ENCODE results near the gene TUBB3.
"Not testable (repeated sequence)": the region's sequence is repeated elsewhere in the genome, so short reads cannot be mapped to it uniquely, and the experiment has no call there.

Gene TUBB3

DNA sequence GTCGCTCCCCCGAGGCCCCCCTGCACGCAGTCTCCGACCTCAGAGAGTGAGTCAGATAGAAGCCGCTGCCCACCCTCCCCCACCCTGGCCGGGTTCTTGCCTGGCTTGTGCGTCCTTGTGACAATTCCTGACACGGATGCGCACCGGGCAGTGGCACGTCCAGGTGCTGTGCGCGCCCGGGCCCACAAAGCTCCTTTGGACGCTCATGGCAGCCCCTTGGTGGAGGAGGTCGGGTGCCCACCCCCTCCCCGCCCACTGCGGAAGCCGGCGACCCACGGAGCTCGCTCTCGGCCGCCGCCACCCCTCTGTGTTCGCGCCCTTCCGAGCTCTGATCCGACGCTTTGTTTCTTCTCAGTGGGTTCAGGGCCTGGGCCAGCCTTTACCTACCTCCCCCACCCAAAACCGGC, 662 bp upstream of the TUBB3 start:
- H3K9ac ChIP-seq (ENCODE audit: low read depth, low read length) = peak overlapping the region; percentile 54

DNA sequence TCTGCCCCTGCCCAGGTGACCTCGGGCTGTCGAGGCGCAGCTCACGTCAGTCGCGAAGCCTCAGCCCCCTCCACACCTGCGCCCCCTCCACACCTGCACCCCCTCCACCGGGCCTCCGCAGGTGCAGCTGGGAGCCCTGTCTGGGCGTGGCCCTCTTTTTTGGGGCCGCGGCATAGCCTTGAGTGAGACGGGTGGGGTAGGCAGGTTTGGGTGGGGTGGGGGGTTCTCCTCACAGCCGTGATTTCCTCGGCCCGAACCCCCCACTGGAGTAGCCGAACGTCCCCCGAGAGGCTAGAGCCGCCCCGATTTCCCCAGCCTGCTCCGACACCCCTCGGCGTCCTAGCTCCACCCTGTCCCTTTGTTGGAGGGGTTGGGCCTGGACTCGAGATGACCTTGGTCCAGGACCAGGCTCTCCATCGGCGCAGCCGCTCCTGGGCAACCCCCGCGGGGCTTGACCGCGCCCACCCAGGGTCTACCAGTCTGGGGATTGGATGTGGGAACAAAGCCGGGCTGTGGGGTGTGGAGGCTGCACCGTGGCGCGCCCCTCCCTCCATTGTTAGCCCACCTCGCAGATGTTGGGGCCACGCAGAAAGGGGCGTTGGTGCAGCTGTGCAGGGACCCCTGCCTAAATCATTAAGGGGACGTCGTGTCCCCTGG, 626 bp downstream of the TUBB3 start:
- no peaks in the 10 kb centered on the region for H3K9me3 ChIP-seq (ENCODE audit: control insufficient read depth, insufficient read depth, low read length)
- peaks cover 10% of the 10 kb centered on the region for H3K27me3 ChIP-seq (ENCODE audit: control insufficient read depth, insufficient read depth, low read length)
- H3K9ac ChIP-seq (ENCODE audit: low read depth, low read length) = no peak overlapping the region
- H3K4me3 ChIP-seq (ENCODE audit: low read depth, low read length) = peak overlapping the region; percentile 52
- peaks cover 3% of the 10 kb centered on the region for H3K36me3 ChIP-seq (ENCODE audit: control insufficient read depth, insufficient read depth, low read length)
- peaks cover 7% of the 10 kb centered on the region for H3K4me1 ChIP-seq (ENCODE audit: control insufficient read depth, insufficient read depth, low read length)

More for the DNA sequence above, 662 bp upstream of the TUBB3 start:
- Histone ChIP-seq H3K4me1 (ENCODE audit: control insufficient read depth, insufficient read depth, low read length) (peaks cover 7% of the 10 kb centered on the region), H3K27me3 (ENCODE audit: control insufficient read depth, insufficient read depth, low read length) (peaks cover 10% of the 10 kb centered on the region), H3K4me3 (ENCODE audit: low read depth, low read length) (peak overlapping the region; percentile 79), H3K36me3 (ENCODE audit: control insufficient read depth, insufficient read depth, low read length) (peaks cover 3% of the 10 kb centered on the region), H3K9me3 (ENCODE audit: control insufficient read depth, insufficient read depth, low read length) (no peaks in the 10 kb centered on the region)

DNA sequence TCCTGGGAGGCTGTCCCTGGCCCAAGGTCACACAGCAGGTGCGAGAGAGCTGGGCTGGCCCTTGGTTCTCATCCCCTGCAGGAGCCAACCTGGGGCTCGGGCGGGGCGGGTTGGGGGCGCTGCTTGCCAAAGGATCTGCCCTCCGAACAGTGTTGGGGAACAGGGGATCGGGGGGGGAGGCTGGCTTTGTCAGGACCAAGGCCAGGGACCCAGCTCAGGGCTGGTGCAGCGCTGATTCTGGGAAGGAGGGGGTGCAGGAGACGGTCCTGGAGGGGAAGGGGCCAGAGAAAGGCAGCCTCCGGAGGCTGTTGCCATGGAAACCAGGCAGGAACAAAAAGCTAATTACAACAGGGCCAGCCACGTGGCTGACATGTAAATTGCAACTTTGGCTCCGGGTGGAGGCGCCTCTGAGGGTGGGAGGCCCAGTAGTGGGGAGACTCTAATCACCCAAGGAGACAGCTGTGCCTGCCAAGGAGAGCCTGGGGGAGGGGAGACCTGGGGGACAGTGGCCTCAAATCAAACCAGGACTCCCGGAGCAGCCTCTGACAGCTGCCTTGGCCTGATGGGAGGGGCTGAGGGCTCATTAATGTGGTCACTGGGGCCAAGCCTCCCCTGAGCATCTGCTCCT, 1.3 kb downstream of the TUBB3 start:
- H3K4me3 ChIP-seq (ENCODE audit: low read depth, low read length) = peak overlapping the region; percentile 52
- H3K27me3 ChIP-seq (ENCODE audit: control insufficient read depth, insufficient read depth, low read length) = peaks cover 7% of the 10 kb centered on the region
- no peaks in the 10 kb centered on the region for H3K9me3 ChIP-seq (ENCODE audit: control insufficient read depth, insufficient read depth, low read length)
- H3K4me1 ChIP-seq (ENCODE audit: control insufficient read depth, insufficient read depth, low read length) = peaks cover 7% of the 10 kb centered on the region
- H3K9ac ChIP-seq (ENCODE audit: low read depth, low read length) = no peak overlapping the region
- H3K36me3 ChIP-seq (ENCODE audit: control insufficient read depth, insufficient read depth, low read length) = peaks cover 3% of the 10 kb centered on the region

DNA sequence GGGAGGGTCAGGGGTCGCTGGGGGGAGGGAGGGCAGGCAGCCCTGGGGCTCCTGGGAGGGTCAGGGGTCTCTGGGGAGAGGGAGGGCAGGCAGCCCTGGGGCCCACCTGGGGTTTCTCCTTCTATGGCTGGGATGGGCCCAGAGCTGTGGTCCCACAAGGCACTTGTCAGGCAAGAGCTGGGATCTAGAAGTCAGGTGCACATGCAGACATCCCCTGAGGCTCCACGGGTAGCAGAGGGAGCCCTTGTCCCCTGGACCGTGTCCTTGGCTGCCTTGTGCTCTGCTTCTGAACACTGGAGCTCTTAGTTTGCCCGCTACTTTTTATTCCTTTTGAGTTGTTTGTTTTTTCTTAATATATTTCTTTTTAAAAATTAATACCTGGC, 1.8 kb downstream of the TUBB3 start:
- Histone ChIP-seq H3K9me3 (ENCODE audit: control insufficient read depth, insufficient read depth, low read length) (no peaks in the 10 kb centered on the region), H3K4me3 (ENCODE audit: low read depth, low read length) (peak overlapping the region; percentile 52), H3K36me3 (ENCODE audit: control insufficient read depth, insufficient read depth, low read length) (peaks cover 3% of the 10 kb centered on the region), H3K27me3 (ENCODE audit: control insufficient read depth, insufficient read depth, low read length) (peaks cover 6% of the 10 kb centered on the region), H3K9ac (ENCODE audit: low read depth, low read length) (no peak overlapping the region), H3K4me1 (ENCODE audit: control insufficient read depth, insufficient read depth, low read length) (peaks cover 7% of the 10 kb centered on the region)

DNA sequence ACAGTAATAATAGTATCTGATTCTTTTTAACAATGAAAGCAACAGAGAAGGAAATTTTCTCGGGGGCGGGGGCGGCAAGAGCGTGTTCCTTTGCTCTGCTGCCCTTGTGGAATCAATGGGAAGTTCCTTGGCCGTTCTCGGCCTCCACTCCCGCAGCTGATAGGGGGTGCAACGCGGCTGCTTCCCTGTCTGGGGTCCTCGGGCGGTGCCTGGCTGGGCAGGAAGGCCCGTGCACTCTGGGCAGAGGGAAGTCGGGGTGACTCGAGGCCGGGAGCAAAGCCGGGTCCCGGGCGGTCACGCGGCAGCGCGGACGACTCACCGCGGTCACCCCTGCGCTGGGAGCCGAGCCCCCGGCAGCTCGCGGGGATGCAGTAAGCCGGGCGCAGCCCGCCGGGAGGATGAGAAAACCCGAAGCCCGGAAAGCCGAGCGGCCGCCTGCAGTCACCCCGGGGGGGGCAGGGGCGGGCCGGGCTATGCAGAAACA, 2.5 kb downstream of the TUBB3 start:
- peak overlapping the region; percentile 52 for H3K4me3 ChIP-seq (ENCODE audit: low read depth, low read length)
- H3K27me3 ChIP-seq (ENCODE audit: control insufficient read depth, insufficient read depth, low read length) = peaks cover 4% of the 10 kb centered on the region
- H3K9ac ChIP-seq (ENCODE audit: low read depth, low read length) = no peak overlapping the region
- no peaks in the 10 kb centered on the region for H3K36me3 ChIP-seq (ENCODE audit: control insufficient read depth, insufficient read depth, low read length)
- peaks cover 3% of the 10 kb centered on the region for H3K4me1 ChIP-seq (ENCODE audit: control insufficient read depth, insufficient read depth, low read length)
- no peaks in the 10 kb centered on the region for H3K9me3 ChIP-seq (ENCODE audit: control insufficient read depth, insufficient read depth, low read length)

DNA sequence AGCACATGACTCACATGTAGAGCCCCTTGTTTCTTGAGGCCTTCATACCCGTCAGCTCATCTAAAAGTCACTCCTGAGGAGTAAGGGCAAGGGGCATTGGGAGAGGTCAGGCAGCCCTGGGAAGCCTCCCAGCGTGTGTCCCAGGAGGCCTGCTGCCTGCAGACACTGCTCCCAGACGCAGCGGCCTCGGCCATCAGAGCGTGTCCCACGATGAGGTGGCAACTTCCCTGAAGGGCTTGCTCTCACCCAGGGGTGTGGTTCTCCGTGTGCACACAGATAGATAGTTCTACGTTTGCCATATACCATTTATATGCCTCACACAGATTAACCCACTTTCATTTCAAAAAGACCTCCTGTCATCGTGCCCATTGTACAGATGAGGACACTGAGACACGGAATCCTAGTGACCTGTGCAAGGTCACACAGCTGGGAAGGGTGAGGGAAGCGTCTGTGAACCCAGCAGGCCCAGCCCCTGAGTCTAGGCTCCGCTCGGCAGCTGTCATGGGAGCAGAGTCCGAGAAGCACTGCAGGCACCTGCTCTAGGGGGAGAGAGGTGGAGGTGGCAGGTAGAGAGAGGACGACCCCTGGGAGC, 8.3 kb downstream of the TUBB3 start:
- Histone ChIP-seq H3K9me3 (ENCODE audit: control insufficient read depth, insufficient read depth, low read length) (no peaks in the 10 kb centered on the region), H3K27me3 (ENCODE audit: control insufficient read depth, insufficient read depth, low read length) (no peaks in the 10 kb centered on the region), H3K4me3 (ENCODE audit: low read depth, low read length) (no peak overlapping the region), H3K36me3 (ENCODE audit: control insufficient read depth, insufficient read depth, low read length) (peaks cover 43% of the 10 kb centered on the region), H3K4me1 (ENCODE audit: control insufficient read depth, insufficient read depth, low read length) (no peaks in the 10 kb centered on the region), H3K9ac (ENCODE audit: low read depth, low read length) (no peak overlapping the region)

DNA sequence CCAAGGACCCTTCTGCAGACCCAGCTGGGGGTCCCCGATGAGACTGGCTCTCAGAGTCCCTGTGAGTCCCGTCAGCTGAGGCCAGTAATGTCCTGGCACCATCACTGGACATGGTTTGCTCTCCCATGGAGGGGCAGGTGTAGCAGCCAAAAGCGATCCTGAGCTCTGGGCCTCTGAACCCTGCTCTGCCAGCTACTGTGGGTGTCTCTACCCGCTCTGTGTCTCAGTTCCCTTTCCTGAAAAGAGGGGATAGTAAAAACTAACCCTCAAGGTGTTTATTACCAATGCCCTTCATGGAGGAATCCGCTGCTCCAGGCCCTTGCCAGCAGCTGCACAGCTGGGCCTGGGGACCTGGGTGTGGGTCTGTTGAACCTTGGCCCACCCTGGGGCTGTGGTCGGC, 8.8 kb downstream of the TUBB3 start:
- Histone ChIP-seq H3K4me1 (ENCODE audit: control insufficient read depth, insufficient read depth, low read length) (no peaks in the 10 kb centered on the region), H3K9ac (ENCODE audit: low read depth, low read length) (no peak overlapping the region), H3K27me3 (ENCODE audit: control insufficient read depth, insufficient read depth, low read length) (no peaks in the 10 kb centered on the region), H3K9me3 (ENCODE audit: control insufficient read depth, insufficient read depth, low read length) (no peaks in the 10 kb centered on the region), H3K4me3 (ENCODE audit: low read depth, low read length) (no peak overlapping the region), H3K36me3 (ENCODE audit: control insufficient read depth, insufficient read depth, low read length) (peaks cover 48% of the 10 kb centered on the region)

DNA sequence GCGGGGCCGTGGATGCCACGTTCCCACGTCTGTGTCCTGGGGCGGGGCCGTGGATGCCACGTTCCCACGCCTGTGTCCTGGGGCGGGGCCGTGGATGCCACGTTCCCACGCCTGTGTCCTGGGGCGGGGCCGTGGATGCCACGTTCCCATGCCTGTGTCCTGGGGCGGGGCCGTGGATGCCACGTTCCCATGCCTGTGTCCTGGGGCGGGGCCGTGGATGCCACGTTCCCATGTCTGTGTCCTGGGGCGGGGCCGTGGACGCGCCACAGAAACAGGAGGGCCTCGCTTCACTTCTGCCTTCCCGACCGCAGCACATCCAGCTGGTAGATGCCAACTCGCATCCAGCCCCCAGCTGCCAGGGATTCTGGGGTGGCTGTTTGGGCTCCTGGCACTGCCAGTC, 10.9 kb downstream of the TUBB3 start:
- H3K4me3 ChIP-seq (ENCODE audit: low read depth, low read length); H3K9me3 ChIP-seq (ENCODE audit: control insufficient read depth, insufficient read depth, low read length); H3K27me3 ChIP-seq (ENCODE audit: control insufficient read depth, insufficient read depth, low read length); H3K4me1 ChIP-seq (ENCODE audit: control insufficient read depth, insufficient read depth, low read length); H3K9ac ChIP-seq (ENCODE audit: low read depth, low read length): not testable (repeated sequence)
- peaks cover 49% of the 10 kb centered on the region for H3K36me3 ChIP-seq (ENCODE audit: control insufficient read depth, insufficient read depth, low read length)

DNA sequence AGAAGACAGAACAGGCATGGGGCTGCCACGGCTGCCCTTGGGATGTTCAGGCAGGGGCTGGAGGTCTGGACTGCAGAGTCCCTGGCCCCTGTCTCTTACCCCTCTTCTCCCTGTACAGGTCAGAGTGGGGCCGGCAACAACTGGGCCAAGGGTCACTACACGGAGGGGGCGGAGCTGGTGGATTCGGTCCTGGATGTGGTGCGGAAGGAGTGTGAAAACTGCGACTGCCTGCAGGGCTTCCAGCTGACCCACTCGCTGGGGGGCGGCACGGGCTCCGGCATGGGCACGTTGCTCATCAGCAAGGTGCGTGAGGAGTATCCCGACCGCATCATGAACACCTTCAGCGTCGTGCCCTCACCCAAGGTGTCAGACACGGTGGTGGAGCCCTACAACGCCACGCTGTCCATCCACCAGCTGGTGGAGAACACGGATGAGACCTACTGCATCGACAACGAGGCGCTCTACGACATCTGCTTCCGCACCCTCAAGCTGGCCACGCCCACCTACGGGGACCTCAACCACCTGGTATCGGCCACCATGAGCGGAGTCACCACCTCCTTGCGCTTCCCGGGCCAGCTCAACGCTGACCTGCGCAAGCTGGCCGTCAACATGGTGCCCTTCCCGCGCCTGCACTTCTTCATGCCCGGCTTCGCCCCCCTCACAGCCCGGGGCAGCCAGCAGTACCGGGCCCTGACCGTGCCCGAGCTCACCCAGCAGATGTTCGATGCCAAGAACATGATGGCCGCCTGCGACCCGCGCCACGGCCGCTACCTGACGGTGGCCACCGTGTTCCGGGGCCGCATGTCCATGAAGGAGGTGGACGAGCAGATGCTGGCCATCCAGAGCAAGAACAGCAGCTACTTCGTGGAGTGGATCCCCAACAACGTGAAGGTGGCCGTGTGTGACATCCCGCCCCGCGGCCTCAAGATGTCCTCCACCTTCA, 11.7 kb downstream of the TUBB3 start:
- Histone ChIP-seq H3K4me3 (ENCODE audit: low read depth, low read length) (no peak overlapping the region), H3K27me3 (ENCODE audit: control insufficient read depth, insufficient read depth, low read length) (no peaks in the 10 kb centered on the region), H3K9ac (ENCODE audit: low read depth, low read length) (no peak overlapping the region), H3K4me1 (ENCODE audit: control insufficient read depth, insufficient read depth, low read length) (no peaks in the 10 kb centered on the region), H3K36me3 (ENCODE audit: control insufficient read depth, insufficient read depth, low read length) (peaks cover 49% of the 10 kb centered on the region), H3K9me3 (ENCODE audit: control insufficient read depth, insufficient read depth, low read length) (no peaks in the 10 kb centered on the region)

DNA sequence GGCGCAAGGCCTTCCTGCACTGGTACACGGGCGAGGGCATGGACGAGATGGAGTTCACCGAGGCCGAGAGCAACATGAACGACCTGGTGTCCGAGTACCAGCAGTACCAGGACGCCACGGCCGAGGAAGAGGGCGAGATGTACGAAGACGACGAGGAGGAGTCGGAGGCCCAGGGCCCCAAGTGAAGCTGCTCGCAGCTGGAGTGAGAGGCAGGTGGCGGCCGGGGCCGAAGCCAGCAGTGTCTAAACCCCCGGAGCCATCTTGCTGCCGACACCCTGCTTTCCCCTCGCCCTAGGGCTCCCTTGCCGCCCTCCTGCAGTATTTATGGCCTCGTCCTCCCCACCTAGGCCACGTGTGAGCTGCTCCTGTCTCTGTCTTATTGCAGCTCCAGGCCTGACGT, 12.5 kb downstream of the TUBB3 start:
- H3K36me3 ChIP-seq (ENCODE audit: control insufficient read depth, insufficient read depth, low read length) = peaks cover 49% of the 10 kb centered on the region
- not testable (repeated sequence) for H3K27me3 ChIP-seq (ENCODE audit: control insufficient read depth, insufficient read depth, low read length); H3K4me1 ChIP-seq (ENCODE audit: control insufficient read depth, insufficient read depth, low read length); H3K9ac ChIP-seq (ENCODE audit: low read depth, low read length); H3K4me3 ChIP-seq (ENCODE audit: low read depth, low read length); H3K9me3 ChIP-seq (ENCODE audit: control insufficient read depth, insufficient read depth, low read length)

DNA sequence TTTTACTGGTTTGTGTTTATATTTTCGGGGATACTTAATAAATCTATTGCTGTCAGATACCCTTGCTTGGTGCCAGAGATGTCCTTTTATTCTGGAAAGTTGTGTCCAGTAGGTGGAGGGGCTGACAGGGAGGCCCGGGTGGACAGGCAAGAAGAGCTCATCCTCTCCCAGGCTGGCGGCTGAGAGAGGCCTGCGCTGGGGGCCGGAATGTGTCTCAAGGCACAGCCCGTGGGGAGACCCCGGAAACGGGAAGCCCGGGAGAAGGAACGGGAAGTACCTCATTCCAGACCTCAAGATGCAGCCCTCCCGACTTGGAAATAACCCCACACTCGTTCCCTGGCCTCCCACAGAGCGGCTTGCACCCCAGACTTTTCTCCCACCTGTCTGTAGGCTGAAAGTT, 12.9 kb downstream of the TUBB3 start:
- no peaks in the 10 kb centered on the region for H3K9me3 ChIP-seq (ENCODE audit: control insufficient read depth, insufficient read depth, low read length)
- H3K27me3 ChIP-seq (ENCODE audit: control insufficient read depth, insufficient read depth, low read length) = no peaks in the 10 kb centered on the region
- H3K4me1 ChIP-seq (ENCODE audit: control insufficient read depth, insufficient read depth, low read length) = no peaks in the 10 kb centered on the region
- peaks cover 49% of the 10 kb centered on the region for H3K36me3 ChIP-seq (ENCODE audit: control insufficient read depth, insufficient read depth, low read length)
- no peak overlapping the region for H3K9ac ChIP-seq (ENCODE audit: low read depth, low read length)
- no peak overlapping the region for H3K4me3 ChIP-seq (ENCODE audit: low read depth, low read length)

All from iPS-15b (cell line).